HG02970 (cell line): ENCODE measurements around the gene ZGPAT.
"Not testable (repeated sequence)": the region's sequence is repeated elsewhere in the genome, so short reads cannot be mapped to it uniquely, and the experiment has no call there.

Experiments used
- ATAC-seq: cut with Tn5 transposase; IDR thresholded peaks from one replicate; pipeline ENCODE4 v1.9.1; 2021; ENCODE audit warnings: mild to moderate bottlenecking, moderate library complexity, moderate number of reproducible peaks; ENCODE audit not compliant: unreplicated experiment, low FRiP score

Gene ZGPAT

GRCh38 chr20:63755933-63756647, 48.3 kb downstream of the ZGPAT start:
- ATAC-seq = no peak

GRCh38 chr20:63756648-63756991, 48.8 kb downstream of the ZGPAT start:
- ATAC-seq = no peak

DNA sequence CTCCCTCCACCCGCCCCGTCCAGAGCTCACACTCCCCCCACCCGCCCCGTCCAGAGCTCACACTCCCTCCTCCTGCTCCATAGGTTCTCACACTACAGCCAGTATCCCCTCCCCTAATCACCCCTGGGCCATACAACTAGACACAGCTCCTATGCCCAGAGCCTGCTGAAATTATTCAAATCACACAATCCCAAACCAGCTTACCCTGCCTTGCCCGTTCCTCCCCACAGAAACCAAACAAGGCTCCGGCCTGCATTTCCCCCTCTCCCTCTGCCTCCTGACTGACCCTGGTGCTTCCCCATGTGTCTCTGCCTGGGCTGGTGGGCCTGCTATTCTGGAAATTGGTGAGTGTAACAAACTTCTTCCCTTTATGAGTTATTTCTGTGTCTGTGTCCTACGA, 50.3 kb downstream of the ZGPAT start:
- no peak for ATAC-seq

- no peak for ATAC-seq
Measured at GRCh38 chr20:63759377-63759901, 51.6 kb downstream of the ZGPAT start.

GRCh38 chr20:63765082-63765873, 57.4 kb downstream of the ZGPAT start:
- ATAC-seq = no peak

DNA sequence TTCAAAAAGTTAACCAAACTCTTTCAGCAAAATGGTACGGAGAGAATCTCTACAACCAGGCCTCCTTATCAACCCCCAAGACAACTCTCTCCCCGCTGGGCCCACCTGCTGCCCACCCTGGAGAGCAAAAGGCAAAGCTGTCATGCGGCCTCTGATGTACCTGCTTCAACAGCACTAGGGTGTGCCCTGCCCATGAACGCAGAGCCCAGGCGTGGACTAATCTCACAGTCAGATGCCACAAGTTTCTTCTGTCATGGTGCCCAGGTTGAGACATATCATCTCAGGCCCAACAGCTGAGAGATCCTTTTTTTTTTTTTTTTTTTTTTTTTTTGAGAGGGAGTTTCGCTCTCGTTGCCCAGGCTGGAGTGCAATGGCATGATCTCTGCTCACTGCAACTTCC, 58.1 kb downstream of the ZGPAT start:
- ATAC-seq = no peak

- ATAC-seq = no peak
Measured at GRCh38 chr20:63766695-63767426, 59.0 kb downstream of the ZGPAT start.

DNA sequence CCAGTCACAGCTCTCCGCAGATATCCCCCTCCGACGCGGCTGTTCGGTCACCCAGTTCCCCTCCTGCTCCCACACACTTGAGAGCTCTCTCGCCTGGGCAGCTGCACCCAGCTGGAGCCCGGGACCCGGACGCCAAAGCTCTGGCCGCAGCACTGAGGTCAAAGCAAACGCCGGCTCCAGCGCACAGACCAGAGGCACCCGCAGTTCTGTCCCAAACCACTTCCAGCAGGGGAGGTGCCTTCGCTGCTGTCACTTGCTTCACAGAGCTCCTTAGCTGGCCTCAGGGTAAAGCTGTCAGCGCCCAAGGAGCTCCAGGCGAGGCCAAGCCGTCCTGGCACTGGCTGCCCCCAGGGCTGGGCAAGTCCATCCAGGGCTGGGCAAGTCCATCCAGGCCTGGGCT, 59.6 kb downstream of the ZGPAT start:
- no peak for ATAC-seq

- ATAC-seq = no peak
Measured at GRCh38 chr20:63767886-63768285, 60.0 kb downstream of the ZGPAT start.

DNA sequence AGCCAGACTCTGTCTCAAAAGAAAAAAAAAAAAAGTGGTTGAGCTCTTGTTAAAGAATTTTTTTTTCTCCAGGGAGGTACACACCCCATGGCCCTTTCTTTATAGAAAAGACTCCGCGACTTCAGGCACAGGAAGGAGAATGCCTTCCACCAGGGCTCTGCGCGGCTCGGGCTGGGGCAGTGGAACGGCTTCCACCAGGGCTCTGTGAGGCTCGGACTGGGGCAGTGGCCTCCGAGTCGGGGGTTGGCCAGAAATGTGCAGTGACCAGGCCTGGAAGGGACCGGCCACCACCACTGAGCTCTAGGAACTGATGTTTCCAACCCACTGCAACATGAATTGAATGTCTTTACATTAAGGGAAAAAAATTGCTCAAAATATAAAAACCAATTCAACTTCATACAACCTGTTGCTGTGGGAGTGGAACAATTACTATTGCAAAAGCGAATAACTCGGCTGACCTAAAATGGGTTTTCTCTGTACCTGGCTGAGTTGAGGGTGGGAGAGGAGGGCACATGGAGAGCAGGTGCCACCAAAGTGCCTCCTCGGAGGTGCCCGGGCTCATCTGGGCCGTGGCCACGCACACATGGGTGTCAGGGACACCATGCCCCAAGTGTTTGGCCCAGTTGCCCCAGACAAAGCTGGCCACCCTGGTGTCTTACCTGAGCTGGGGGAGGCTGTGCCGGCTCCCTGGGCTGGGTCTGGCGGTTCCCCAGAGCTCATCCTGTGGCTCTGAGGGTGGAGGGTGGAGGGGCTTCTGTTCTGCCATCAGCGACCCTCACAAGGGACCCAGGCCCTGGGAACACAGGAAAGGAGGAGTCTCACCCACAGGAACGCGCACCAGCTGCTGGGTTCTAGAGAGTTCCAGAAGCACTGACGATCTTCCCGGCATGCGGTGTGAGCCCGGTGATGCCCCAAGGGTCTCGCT, 61.0 kb downstream of the ZGPAT start:
- no peak for ATAC-seq

DNA sequence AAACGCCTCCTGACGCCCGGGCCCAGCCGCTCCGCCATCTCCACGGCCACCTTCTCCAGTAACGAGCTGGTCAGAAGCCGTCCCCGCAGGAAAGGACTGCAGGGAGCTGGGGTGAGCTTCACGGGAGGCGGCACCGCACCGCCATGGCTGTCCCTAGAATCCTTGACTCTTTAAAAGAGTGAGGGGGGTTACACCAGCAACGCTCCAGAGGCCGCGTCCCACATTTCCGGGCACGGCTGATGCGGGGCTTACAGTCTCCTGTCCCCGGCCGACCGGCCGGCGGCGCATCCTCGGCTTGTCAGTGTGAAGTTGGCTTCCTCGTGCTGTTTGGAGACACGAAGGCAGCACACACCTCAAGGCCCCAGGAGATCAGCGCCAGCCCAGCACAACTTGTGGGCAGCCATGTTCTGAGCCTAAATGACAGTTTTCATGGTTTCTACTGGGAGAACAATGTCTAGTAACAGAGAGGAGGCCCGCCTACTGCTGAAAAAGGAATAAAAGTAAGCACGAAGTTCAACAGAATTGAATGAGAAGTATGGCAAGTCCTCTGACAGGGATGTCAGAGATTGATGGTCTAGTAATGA, 62.1 kb downstream of the ZGPAT start:
- ATAC-seq = no peak

GRCh38 chr20:63771046-63771707, 63.3 kb downstream of the ZGPAT start:
- no peak for ATAC-seq

GRCh38 chr20:63772781-63773518, 65.1 kb downstream of the ZGPAT start:
- ATAC-seq = no peak

- ATAC-seq = no peak
Measured at GRCh38 chr20:63773571-63774241, 65.9 kb downstream of the ZGPAT start.

DNA sequence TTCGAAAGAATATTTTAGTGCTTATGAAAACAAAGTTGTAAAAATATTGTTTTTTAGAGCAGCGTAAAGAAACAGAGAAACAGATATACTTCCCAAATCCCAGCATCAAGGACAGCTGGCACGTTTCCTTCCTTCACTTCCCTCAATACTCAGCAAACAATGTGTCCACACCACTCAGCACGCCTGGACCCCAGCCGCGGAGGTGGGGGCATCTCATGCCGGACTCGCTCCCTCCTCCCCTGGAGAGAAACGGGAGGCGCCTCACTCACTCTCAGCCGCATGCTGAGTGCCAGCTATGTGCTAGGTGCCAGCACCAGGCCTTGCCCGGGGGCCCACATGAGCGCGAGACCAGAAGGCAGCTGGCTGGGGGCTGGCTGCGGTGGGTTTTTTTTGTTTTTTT, 66.5 kb downstream of the ZGPAT start:
- ATAC-seq = no peak

DNA sequence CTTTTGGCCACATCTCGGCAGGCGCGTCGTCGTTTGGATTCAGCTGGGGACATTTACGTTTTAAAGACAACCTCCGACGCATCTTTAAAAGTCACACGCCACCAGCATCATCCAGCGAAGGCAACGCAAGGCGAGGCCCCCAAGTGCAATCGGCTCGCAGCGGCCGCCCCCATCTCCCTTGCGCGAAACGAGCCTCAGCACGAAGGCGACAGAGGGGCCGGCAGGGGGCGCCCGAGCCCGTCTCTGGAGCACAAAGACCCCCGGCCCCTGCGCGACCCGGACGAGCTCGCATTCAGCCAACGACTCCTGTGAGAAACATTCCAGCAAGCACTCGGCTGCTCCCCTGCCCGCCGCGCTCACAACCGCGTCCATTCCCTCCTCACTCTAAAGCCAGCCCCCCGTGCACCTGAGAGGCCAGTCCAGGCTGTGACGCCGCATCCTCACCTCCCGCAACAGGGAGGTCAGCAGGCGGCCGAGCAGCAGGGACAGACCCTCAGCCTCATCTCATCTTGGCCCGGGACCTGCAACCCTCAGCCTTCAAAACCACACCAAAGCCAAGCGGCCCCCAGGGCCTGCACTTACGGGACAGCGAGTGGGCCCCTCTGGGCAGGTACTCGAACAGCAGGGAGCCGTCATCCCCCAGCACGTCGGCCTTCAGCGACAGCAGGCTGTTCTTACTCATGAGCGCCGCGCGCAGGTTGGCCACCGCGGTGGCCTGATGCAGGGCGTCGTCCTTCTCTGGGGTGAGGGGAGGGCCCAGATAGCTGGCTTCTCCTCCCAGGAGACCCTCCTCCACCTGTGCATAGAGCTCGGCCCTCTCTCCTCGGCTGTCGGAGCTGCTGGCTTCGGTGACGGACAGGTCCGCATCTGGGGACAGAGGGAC, 67.5 kb downstream of the ZGPAT start:
- ATAC-seq = no peak

GRCh38 chr20:63776875-63777274, 69.0 kb downstream of the ZGPAT start:
- not testable (repeated sequence) for ATAC-seq
